K562 (cell line): ENCODE results near the gene TGFB2. TPM values are rescaled to one million over a fixed set of nuclear protein-coding genes. Genes with fewer than 3 reads are reported as not detected.

Experiments
- ATAC-seq: fragments of 200-7000 bp; cut with Tn5 transposase; 3 replicates; pipeline ENCODE4 v1.9.1; 2020; ENCODE audit warnings: moderate library complexity
- BruUV-seq: library from RNA; stranded (reverse); fragments of 400-500 nt; replicated peaks from 2 replicates; lab custom pipeline; 2021; lab: Mats Ljungman, UMichigan
- CTCF ChIA-PET: fragments of 300-600 bp; formaldehyde crosslinking; extraction: SDS; loops from one replicate; lab custom pipeline; 2021; ENCODE audit warnings: low intra/inter-chr PET ratio; lab: Yijun Ruan, JAX
- POLR2A ChIA-PET: fragments of 300-600, 350-650 bp; sonication (Branson Sonifier 250); formaldehyde crosslinking; extraction: SDS; loops from one replicate; lab custom pipeline; 2021; ENCODE audit warnings: antibody characterized with exemption, inconsistent platforms; lab: Yijun Ruan, JAX
- DNase-seq, 4 experiments: peaks; one replicate each; pipeline versions ENCODE4 v3.0.0 to v3.0.0-alpha.2; 2011 to 2018; ENCODE audit warnings: low spot score in 3 of 4, mixed read lengths in 3 of 4; ENCODE audit errors: extremely low read depth in 1 of 4
- FAIRE-seq: peaks from 2 replicates; lab custom pipeline; 2011; peaks lifted over from hg19 to GRCh38; lab: Jason Lieb, UNC
- H2AFZ ChIP-seq: 2 replicates; pipeline ENCODE4 v1.6.0; 2011; ENCODE audit warnings: low read depth, low read length, control low read depth, inconsistent platforms
- H3K27ac ChIP-seq: fragments of 200-600 bp; 3 replicates; pipeline ENCODE4 v1.8.0; 2011; ENCODE audit warnings: low read depth, mild to moderate bottlenecking, control low read depth, inconsistent platforms, low read length, moderate library complexity, mixed read lengths; ENCODE audit errors: extremely low read depth
- H3K27me3 ChIP-seq, 2 experiments: fragments of 300-600 bp in 1 of 2; 2 replicates in 1 of 2; 3 replicates in 1 of 2; pipeline versions ENCODE4 v1.6.0 to v1.8.0; 2011; ENCODE audit warnings: inconsistent platforms in 2 of 2, low read length in 2 of 2, mild to moderate bottlenecking in 1 of 2, mixed read lengths in 1 of 2, moderate library complexity in 1 of 2; ENCODE audit not compliant: control insufficient read depth in 2 of 2, insufficient read depth in 2 of 2
- H3K36me3 ChIP-seq: fragments of 300-600 bp; 3 replicates; pipeline ENCODE4 v1.8.0; 2011; ENCODE audit warnings: mild to moderate bottlenecking, low read length, inconsistent platforms; ENCODE audit not compliant: control insufficient read depth, insufficient read depth
- H3K4me1 ChIP-seq, 2 experiments: fragments of 200-600 bp in 1 of 2; replicated peaks in 1 of 2; 2 replicates in 1 of 2; 3 replicates in 1 of 2; pipeline versions ENCODE4 v1.5.1 to v1.8.0; 2011; ENCODE audit warnings: inconsistent platforms in 2 of 2, low read length in 2 of 2, mild to moderate bottlenecking in 1 of 2, mixed read lengths in 1 of 2, moderate library complexity in 1 of 2; ENCODE audit not compliant: control insufficient read depth in 2 of 2, insufficient read depth in 2 of 2
- H3K4me2 ChIP-seq: 2 replicates; pipeline ENCODE4 v1.6.1; 2011; ENCODE audit warnings: low read length, control low read depth, inconsistent platforms, mixed read lengths; ENCODE audit not compliant: insufficient read depth
- H3K4me3 ChIP-seq: fragments of 200-600 bp; sonication (generic), shearing (Covaris generic); 2 replicates; pipeline ENCODE4 v1.5.1; 2016; ENCODE audit warnings: control low read depth, inconsistent platforms
- H3K79me2 ChIP-seq: fragments of 200-600 bp; 3 replicates; pipeline ENCODE4 v1.8.0; 2011; ENCODE audit warnings: low read length, inconsistent platforms; ENCODE audit not compliant: control insufficient read depth, insufficient read depth
- H3K9ac ChIP-seq, 2 experiments: 2 replicates each; pipeline versions ENCODE4 v1.6.0 to v1.6.1; 2011; ENCODE audit warnings: low read depth in 2 of 2, low read length in 2 of 2, control low read depth in 1 of 2, inconsistent platforms in 1 of 2, mild to moderate bottlenecking in 1 of 2, mixed read lengths in 1 of 2; ENCODE audit not compliant: insufficient read depth in 1 of 2
- H3K9me1 ChIP-seq: one replicate; pipeline ENCODE4 v1.6.0; 2011; ENCODE audit warnings: inconsistent platforms, mild to moderate bottlenecking, low read length, moderate library complexity; ENCODE audit not compliant: control insufficient read depth, insufficient read depth
- H3K9me3 ChIP-seq: replicated peaks from 2 replicates; pipeline ENCODE4 v1.5.1; 2011; ENCODE audit warnings: low read depth, low read length, inconsistent platforms; ENCODE audit not compliant: control insufficient read depth, insufficient read depth
- H4K20me1 ChIP-seq: replicated peaks from 2 replicates; pipeline ENCODE4 v1.6.1; 2011; ENCODE audit warnings: low read length, inconsistent platforms, mixed read lengths; ENCODE audit not compliant: control insufficient read depth, insufficient read depth
- EP300 ChIP-seq: IDR thresholded peaks from 2 replicates; pipeline ENCODE4 v1.6.1; 2012; ENCODE audit warnings: low read length, improper control_type of control experiment
- FOXJ3 ChIP-seq: sonication (generic); formaldehyde crosslinking; IDR thresholded peaks from 2 replicates; pipeline ENCODE4 v1.4.0; 2020; ENCODE audit warnings: mild to moderate bottlenecking, missing genetic modification reagents
- KAT2B ChIP-seq: IDR thresholded peaks from one replicate; pipeline ENCODE4 v1.6.1; 2012; ENCODE audit warnings: low read depth, mild to moderate bottlenecking, control low read depth, inconsistent platforms, low read length, moderate library complexity
- SRF ChIP-seq, 2 experiments: fragments of 250-450, 450-650 bp in 1 of 2; sonication (Bioruptor Pico) in 1 of 2; sonication (generic) in 1 of 2; formaldehyde crosslinking; IDR thresholded peaks; 2 replicates each; pipeline versions ENCODE4 v1.5.0 to v1.5.1; 2020 to 2022; ENCODE audit warnings: mild to moderate bottlenecking in 1 of 2, missing genetic modification reagents in 1 of 2
- TEAD2 ChIP-seq: fragments of 450-650 bp; IDR thresholded peaks from 2 replicates; pipeline ENCODE4 v1.6.1; 2016; ENCODE audit warnings: missing genetic modification characterization, control low read depth, missing compliant biosample characterization
- WGBS: fragments of 100-300 bp; shearing (Covaris generic); methylation state at CpG from one replicate; pipeline ENCODE4 v1.1.6; 2016; ENCODE audit warnings: low coverage, mixed read lengths; ENCODE audit not compliant: insufficient coverage; ENCODE audit errors: missing lambda C conversion rate; 5-methylcytosine and 5-hydroxymethylcytosine counted together
- in situ Hi-C: fragments of 300-500 bp; cut with MboI; formaldehyde crosslinking; loops from 4 replicates; pipeline ENCODE4 v1.15.0; 2018; ENCODE audit warnings: inconsistent platforms, mixed read lengths
- intact Hi-C: fragments of 100-400 bp; cut with micrococcal nuclease; formaldehyde crosslinking; loops from 2 replicates; pipeline ENCODE4 v1.14.2; 2022
- polyA plus RNA-seq, 8 experiments: library from polyadenylated mRNA; depleted of rRNA in 4 of 8; stranded (reverse) in 5 of 8; unstranded in 3 of 8; fragments of >200 nt; fragmentation: Nextera tagmentation in 2 of 8; fragmentation: Illumina TruSeq in 1 of 8; extraction: Ambion mirVana in 2 of 8; extraction: Trizol in 1 of 8; gene quantifications; 2 replicates each; pipeline versions ENCODE4 v1.2.1 to v1.2.3, GENCODE V29; 2011 to 2014; ENCODE audit warnings: inconsistent platforms in 1 of 8, missing spikeins in 1 of 8
- total RNA-seq, 7 experiments: library from RNA; depleted of rRNA in 6 of 7; stranded (reverse); fragments of >200 nt in 6 of 7; fragmentation: Illumina TruSeq in 2 of 7; extraction: Trizol in 2 of 7; gene quantifications; 2 replicates each; pipeline versions ENCODE4 v1.2.1 to v1.2.3, GENCODE V29; 2011 to 2021; ENCODE audit warnings: low replicate concordance in 1 of 7
- TF ChIP-seq, protein P1 (sequence below), 2 experiments: fragments of 450-650 bp; formaldehyde crosslinking in 1 of 2; IDR thresholded peaks; 2 replicates each; pipeline versions ENCODE4 v1.4.0 to v1.6.1; 2014 to 2020; ENCODE audit warnings: mild to moderate bottlenecking in 2 of 2, borderline replicate concordance in 1 of 2, low read depth in 1 of 2
- TF ChIP-seq, protein P2 (sequence below): fragments of 450-650 bp; IDR thresholded peaks from 2 replicates; pipeline ENCODE4 v1.6.1; 2018; ENCODE audit not compliant: partially characterized antibody

The TGFB2 gene
- total and polyA plus RNA-seq, 9 of the 15 experiments (the other 6 are each of a cell fraction or from before 2014, with no cell fraction given): 0.03 to 0.41 (median 0.11) TPM; not detected in 3

DNA sequence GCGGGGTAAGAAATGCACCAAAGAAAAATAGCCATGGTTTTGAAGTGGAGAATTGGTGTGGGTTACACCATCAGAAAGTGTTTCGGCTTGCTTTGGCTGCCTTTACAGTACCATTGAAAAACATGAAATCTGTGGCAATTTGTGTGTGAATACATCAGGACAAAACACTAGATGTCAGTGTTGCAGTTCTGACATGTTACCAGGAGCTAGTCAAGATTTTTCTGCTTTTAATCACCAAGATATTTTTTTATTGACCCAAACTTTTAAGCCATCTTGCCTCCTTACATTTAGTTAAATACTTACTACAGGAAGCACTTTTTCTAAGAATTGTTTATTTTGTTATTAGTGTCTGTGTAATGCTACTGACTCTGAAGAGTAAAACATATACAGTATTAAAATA, 45.7 kb upstream of the TGFB2 start:
- no TSS peak for BruUV-seq
- intact Hi-C loops (loop anchor here (1.0 to 2.0 kb wide), 3 partner anchors 31 to 253 kb away; no protein-coding TSS in a partner anchor), in situ Hi-C loops (no loop called here)
- H3K4me3 ChIP-seq: no peak overlapping the region
- ATAC-seq (peak; percentile 76), DNase-seq (peak in 3 of 4 experiments; percentile 25 to 78 (median 54)), FAIRE-seq (peak; percentile 83)
- ChIA-PET CTCF (interaction anchor here (0.9 kb wide), 1 partner anchor 222 kb away, joined by 4 read pairs; no protein-coding TSS in a partner anchor), POLR2A (interaction anchor here (0.6 to 1.5 kb wide), 4 partner anchors 9 to 18 kb away, joined by 3 to 4 read pairs (median 4); no protein-coding TSS in a partner anchor)
- no peaks in the 10 kb centered on the region for H3K9me3 ChIP-seq
- H4K20me1 ChIP-seq: no peaks in the 10 kb centered on the region
- 10% methylated on average over 2 of the region's 2 CpGs for WGBS
- no peak overlapping the region for H3K27ac ChIP-seq
- peaks cover 47% of the 10 kb centered on the region for H3K36me3 ChIP-seq
- H3K9ac ChIP-seq: no peak overlapping the region; a peak in 1 of 4 replicates
- H3K9me1 ChIP-seq: no peaks in the 10 kb centered on the region
- no peak overlapping the region for H2AFZ ChIP-seq
- no peak overlapping the region for H3K4me2 ChIP-seq
- H3K79me2 ChIP-seq: peaks cover 95% of the 10 kb centered on the region
- H3K27me3 ChIP-seq: no peaks in the 10 kb centered on the region
- H3K4me1 ChIP-seq: peaks cover 15 to 42% of the 10 kb centered on the region in 2 experiments
- TF ChIP-seq, protein P1, sequence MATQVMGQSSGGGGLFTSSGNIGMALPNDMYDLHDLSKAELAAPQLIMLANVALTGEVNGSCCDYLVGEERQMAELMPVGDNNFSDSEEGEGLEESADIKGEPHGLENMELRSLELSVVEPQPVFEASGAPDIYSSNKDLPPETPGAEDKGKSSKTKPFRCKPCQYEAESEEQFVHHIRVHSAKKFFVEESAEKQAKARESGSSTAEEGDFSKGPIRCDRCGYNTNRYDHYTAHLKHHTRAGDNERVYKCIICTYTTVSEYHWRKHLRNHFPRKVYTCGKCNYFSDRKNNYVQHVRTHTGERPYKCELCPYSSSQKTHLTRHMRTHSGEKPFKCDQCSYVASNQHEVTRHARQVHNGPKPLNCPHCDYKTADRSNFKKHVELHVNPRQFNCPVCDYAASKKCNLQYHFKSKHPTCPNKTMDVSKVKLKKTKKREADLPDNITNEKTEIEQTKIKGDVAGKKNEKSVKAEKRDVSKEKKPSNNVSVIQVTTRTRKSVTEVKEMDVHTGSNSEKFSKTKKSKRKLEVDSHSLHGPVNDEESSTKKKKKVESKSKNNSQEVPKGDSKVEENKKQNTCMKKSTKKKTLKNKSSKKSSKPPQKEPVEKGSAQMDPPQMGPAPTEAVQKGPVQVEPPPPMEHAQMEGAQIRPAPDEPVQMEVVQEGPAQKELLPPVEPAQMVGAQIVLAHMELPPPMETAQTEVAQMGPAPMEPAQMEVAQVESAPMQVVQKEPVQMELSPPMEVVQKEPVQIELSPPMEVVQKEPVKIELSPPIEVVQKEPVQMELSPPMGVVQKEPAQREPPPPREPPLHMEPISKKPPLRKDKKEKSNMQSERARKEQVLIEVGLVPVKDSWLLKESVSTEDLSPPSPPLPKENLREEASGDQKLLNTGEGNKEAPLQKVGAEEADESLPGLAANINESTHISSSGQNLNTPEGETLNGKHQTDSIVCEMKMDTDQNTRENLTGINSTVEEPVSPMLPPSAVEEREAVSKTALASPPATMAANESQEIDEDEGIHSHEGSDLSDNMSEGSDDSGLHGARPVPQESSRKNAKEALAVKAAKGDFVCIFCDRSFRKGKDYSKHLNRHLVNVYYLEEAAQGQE (IDR thresholded peaks at IDR 0.05; ENCODE audit: borderline replicate concordance): no peak; the same call in 1 of the 2 replicates
- TF ChIP-seq, protein P1 (CRISPR knock-in tag; IDR thresholded peaks at IDR 0.05; ENCODE audit: low read depth): no peak
- TF ChIP-seq, protein P2, sequence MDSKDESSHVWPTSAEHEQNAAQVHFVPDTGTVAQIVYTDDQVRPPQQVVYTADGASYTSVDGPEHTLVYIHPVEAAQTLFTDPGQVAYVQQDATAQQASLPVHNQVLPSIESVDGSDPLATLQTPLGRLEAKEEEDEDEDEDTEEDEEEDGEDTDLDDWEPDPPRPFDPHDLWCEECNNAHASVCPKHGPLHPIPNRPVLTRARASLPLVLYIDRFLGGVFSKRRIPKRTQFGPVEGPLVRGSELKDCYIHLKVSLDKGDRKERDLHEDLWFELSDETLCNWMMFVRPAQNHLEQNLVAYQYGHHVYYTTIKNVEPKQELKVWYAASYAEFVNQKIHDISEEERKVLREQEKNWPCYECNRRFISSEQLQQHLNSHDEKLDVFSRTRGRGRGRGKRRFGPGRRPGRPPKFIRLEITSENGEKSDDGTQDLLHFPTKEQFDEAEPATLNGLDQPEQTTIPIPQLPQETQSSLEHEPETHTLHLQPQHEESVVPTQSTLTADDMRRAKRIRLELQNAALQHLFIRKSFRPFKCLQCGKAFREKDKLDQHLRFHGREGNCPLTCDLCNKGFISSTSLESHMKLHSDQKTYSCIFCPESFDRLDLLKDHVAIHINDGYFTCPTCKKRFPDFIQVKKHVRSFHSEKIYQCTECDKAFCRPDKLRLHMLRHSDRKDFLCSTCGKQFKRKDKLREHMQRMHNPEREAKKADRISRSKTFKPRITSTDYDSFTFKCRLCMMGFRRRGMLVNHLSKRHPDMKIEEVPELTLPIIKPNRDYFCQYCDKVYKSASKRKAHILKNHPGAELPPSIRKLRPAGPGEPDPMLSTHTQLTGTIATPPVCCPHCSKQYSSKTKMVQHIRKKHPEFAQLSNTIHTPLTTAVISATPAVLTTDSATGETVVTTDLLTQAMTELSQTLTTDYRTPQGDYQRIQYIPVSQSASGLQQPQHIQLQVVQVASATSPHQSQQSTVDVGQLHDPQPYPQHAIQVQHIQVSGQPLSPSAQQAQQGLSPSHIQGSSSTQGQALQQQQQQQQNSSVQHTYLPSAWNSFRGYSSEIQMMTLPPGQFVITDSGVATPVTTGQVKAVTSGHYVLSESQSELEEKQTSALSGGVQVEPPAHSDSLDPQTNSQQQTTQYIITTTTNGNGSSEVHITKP: no peak
- TF ChIP-seq KAT2B: no peak
- 0 out of 2 replicates have a peak, but pooled peaks have one; percentile 6 for TF ChIP-seq EP300
- TF ChIP-seq FOXJ3 (CRISPR knock-in tag): no peak
- TF ChIP-seq SRF (CRISPR knock-in tag; IDR thresholded peaks at IDR 0.05): no peak
- TF ChIP-seq TEAD2 (tag): no peak
